HG02885 (cell line): Measurements from ENCODE around the gene BRAF.
"Not testable (repeated sequence)": the region's sequence is repeated elsewhere in the genome, so short reads cannot be mapped to it uniquely, and the experiment has no call there.

ENCODE experiments used
- ATAC-seq: cut with Tn5 transposase; IDR thresholded peaks from one replicate; pipeline ENCODE4 v1.9.1; 2021; ENCODE audit warnings: mild to moderate bottlenecking; ENCODE audit not compliant: unreplicated experiment, poor library complexity

BRAF gene

GRCh38 chr7:140673063-140673773 is 251.5 kb downstream of the BRAF start:
- peak; percentile 43 for ATAC-seq

GRCh38 chr7:140672382-140673062 is 252.2 kb downstream of the BRAF start, which contains the start of gene ADCK2:
ADCK2 (plus strand) TSS chr7:140672945; CDS start chr7:140673331, 386 bp downstream.
- ATAC-seq = peak; percentile 64

- no peak for ATAC-seq
These were observed 252.8 kb downstream of the BRAF start for GRCh38 chr7:140671966-140672365.

GRCh38 chr7:140670343-140670935 is 254.3 kb downstream of the BRAF start:
- ATAC-seq = no peak

GRCh38 chr7:140669862-140670261 is 254.9 kb downstream of the BRAF start:
- not testable (repeated sequence) for ATAC-seq

- no peak for ATAC-seq
These were observed 255.4 kb downstream of the BRAF start for GRCh38 chr7:140669352-140669751.
